GM12891 (cell line): ENCODE measurements around the gene TRIM65.
A peak's percentile ranks its signal among the peaks of the same experiment; 100 is the strongest.
"Not testable (repeated sequence)": the region's sequence is repeated elsewhere in the genome, so short reads cannot be mapped to it uniquely, and the experiment has no call there.

Source experiments
- DNase-seq: peaks from one replicate; pipeline ENCODE4 v3.0.0; 2011; ENCODE audit warnings: low spot score; ENCODE audit not compliant: insufficient read length
- FAIRE-seq: peaks from 2 replicates; lab custom pipeline; 2011; peaks lifted over from hg19 to GRCh38; lab: Jason Lieb, UNC
- PAX5 ChIP-seq: IDR thresholded peaks from 2 replicates; pipeline ENCODE4 v1.6.1; 2011; ENCODE audit warnings: low read length, moderate library complexity, mild to moderate bottlenecking; ENCODE audit not compliant: insufficient read depth, severe bottlenecking
- POLR2A ChIP-seq: IDR thresholded peaks from 2 replicates; pipeline ENCODE4 v1.6.1; 2011; ENCODE audit warnings: low read depth, low read length, control low read depth
- POLR2AphosphoS5 ChIP-seq: IDR thresholded peaks from 2 replicates; pipeline ENCODE4 v1.6.1; 2011; ENCODE audit warnings: low read depth, low read length, control low read depth
- POU2F2 ChIP-seq: IDR thresholded peaks from 2 replicates; pipeline ENCODE4 v1.6.1; 2011; ENCODE audit warnings: low read depth, mild to moderate bottlenecking, control low read depth, low read length, moderate library complexity
- SPI1 ChIP-seq: IDR thresholded peaks from 2 replicates; pipeline ENCODE4 v1.6.1; 2011; ENCODE audit warnings: low read depth, low read length, control low read depth
- TAF1 ChIP-seq: IDR thresholded peaks from 2 replicates; pipeline ENCODE4 v1.6.1; 2011; ENCODE audit warnings: low read depth, low read length, control low read depth

TRIM65 gene

DNA sequence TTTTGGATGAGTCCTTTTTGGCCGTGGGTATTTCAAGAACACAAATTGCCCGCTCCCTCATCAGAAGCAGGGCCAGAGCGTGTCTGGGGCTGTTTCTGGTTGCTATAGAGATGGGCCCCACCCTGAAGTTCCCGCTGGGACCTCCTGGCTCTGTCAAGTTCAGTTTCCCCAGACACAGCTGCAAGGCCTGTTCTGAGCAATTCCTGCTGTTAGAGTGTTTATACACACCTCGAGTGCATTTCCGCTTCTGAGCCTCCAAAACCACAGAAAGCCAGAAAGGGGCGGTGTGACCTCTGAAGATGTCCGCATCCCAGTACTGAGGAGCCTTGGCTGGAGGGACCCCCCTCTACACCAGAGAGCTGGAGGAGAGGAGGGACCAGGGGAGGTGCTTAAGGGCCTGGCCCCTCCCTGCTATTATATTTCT, 32.3 kb downstream of the TRIM65 start:
- peak; percentile 80 for DNase-seq
- TF ChIP-seq SPI1 (peak; percentile 65), POLR2AphosphoS5 (no peak), TAF1 (no peak), POU2F2 (peak; percentile 38; the same call in 1 of the 2 replicates)
- peak; percentile 90 for FAIRE-seq

DNA sequence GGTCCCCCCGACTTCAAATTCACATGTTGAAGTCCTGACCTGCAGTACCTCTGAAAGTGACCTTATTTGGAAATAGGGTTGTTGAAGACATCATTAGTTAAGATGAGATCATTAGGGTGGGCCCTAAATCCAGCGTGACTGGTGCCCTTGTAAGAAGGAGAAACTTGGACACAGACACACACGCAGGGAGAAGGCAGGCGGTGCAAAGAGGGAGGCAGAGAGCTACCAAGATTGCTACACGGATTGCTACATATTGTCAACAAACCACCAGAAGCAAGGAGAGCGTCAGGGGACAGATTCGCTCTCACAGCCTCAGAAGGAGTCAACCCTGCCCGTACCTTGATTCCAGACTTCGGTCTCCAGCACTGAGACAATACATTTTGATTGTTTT, 34.8 kb downstream of the TRIM65 start:
- FAIRE-seq (no peak), DNase-seq (no peak)
- no peak for TF ChIP-seq POLR2A
- TF ChIP-seq SPI1, result no peak
- no peak for TF ChIP-seq POU2F2

DNA sequence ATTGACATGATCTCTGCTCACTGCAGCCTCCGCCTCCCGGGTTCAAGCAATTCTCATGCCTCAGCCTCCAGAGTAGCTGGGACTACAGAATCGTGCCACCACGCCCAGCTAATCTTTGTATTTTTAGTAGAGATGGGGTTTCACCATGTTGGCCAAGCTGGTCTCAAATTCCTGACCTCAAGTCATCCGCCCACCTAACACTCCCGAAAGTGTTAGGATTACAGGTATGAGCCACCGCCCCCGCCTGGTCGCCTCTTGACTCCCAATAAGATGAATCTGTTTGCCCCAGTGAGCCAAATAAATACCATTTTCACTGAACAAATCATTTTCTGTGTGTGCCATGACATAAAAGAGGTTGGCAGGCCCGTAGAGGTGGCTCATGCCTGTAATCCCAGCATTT, 37.4 kb downstream of the TRIM65 start:
- not testable (repeated sequence) for DNase-seq, FAIRE-seq

DNA sequence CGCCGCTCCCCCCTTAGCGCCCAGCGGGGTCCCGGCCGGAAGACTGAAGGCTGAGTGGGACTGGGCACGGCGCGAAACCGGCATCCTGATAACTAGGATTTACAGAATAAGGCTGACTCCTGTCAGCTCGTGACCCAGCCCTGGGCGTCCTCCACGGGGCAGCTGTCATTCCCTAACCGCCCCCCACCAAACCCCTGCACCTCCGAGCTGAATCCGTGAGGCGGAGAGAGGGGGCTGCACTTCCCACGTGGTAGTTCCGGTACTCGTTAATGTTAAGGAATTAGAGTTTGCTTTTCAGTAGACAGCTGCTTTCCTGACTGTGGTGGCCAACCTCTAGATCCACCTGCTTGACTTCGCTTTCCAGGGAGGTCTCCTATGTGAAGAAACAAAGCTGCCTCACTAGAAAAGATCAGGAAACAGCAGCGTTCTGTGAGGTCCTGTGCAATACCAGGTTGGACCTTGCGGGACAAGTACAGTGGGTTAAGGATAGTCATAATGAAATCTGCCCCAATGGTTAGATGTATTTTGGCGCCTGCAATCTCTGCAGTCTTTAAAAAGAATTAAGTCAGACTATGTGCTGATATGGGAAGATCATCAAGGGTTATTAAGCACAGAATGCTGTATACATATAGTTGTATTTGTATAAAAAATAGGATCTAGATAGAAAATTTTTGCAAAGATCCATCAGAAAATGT, 40.5 kb downstream of the TRIM65 start:
- DNase-seq (no peak), FAIRE-seq (peak; percentile 45)
- TF ChIP-seq POLR2A (no peak), POLR2AphosphoS5 (no peak; the same call in 1 of the 2 replicates), PAX5 (no peak), POU2F2 (peak; percentile 45; the same call in 1 of the 2 replicates), TAF1 (no peak)

DNA sequence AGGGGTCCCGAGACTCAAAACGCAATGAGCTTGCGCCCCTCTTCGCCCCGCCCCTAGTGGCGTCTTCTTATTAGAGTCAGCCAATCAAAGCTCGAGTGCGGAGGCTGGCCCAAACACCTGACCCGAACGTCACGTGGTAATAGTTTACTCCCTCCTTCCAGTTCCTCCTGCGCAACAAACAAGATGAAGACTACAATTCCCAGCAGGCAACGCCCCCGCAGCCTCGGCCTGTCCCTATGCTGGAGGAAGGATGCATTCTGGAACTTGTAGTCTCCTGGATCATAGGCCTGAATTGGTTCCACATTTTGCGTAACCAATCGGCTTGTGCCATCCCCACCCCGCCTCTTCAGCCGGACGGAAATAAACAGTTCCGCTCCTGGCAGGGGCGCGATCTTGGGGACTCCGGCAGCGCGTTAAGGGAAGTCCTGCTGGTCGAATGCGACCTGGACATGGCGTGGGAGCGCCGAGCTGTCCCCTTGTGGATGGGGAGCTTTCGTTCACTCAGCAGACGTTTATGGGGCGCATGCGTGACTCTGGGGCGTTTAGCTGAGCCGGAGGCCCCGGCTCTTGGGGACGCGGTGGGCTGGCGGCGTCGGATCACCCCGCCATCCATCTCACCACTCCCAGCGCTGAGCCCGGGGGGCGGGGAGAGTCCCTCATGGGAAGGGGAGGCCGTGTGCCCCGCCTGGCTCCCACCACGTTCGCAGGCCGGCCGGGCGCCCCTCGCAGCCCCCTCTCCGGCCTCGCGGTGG, 41.3 kb downstream of the TRIM65 start, which contains the start of gene WBP2:
WBP2 (minus strand) TSS at position 26 of the 752 bp plus-strand sequence. CDS start 38 bp downstream, outside the sequence.
- TF ChIP-seq POLR2A (peak; percentile 92), SPI1 (peak; percentile 67), POLR2AphosphoS5 (peak; percentile 93), PAX5 (no peak), POU2F2 (peak; percentile 84; the same call in 1 of the 2 replicates), TAF1 (peak; percentile 62; the same call in 1 of the 2 replicates)
- DNase-seq (peak; percentile 95), FAIRE-seq (peak; percentile 95)

DNA sequence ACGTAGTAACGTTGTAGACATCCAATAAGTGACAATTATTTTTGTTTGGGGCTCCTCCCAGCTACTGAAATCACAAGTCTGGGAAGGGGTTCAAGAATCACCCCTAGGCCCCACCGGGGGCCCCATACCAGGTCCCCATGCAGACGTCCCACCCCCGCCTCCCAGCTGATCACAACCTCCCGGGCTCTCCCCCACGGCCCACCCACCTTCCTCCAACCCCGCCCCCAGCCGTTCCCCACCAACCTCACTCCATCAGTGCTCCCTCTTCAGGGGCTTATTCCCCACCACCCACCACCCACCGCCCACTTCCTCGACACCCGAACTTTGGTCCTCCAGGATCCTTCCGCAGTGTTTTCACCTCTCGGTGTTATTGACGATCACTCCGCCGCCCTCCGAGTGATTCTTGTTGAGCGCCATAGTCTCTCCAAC, 41.9 kb downstream of the TRIM65 start:
- no peak for DNase-seq
- TF ChIP-seq POLR2AphosphoS5 (no peak; the same call in 1 of the 2 replicates), PAX5 (no peak), TAF1 (peak; percentile 55)
- FAIRE-seq, result no peak

DNA sequence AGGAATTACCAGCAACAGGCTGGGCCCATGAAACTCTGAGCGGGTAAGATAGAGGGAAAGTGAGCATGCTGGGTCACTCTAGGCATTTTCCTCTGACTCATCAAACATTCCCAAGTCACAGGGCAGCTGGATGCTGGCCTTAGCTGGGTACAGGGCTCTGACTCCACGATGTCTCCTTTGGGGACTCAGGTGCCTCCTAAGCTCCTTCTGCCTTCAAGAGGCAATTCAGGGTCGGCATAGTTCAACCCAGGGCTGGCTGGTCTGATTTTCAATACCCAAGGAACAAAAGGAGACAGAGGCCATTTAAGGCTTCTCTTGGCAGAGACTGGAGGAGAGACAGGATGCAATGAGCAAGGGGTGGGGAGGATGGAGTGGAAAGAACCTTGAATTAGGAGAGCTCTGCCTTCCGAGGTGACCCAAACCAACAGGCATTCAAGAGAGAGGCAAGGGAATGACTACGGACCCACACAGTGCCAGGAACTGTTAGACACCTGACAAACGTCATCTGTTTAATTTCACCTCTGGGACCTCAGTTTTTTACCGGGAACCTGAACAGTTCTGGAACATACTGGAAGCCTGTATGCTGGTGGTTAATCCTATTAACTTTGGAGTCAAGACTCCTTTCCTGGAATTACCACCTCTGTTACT, 42.5 kb downstream of the TRIM65 start:
- FAIRE-seq (no peak), DNase-seq (no peak)
- TF ChIP-seq TAF1 (no peak), SPI1 (no peak), POLR2A (no peak)

DNA sequence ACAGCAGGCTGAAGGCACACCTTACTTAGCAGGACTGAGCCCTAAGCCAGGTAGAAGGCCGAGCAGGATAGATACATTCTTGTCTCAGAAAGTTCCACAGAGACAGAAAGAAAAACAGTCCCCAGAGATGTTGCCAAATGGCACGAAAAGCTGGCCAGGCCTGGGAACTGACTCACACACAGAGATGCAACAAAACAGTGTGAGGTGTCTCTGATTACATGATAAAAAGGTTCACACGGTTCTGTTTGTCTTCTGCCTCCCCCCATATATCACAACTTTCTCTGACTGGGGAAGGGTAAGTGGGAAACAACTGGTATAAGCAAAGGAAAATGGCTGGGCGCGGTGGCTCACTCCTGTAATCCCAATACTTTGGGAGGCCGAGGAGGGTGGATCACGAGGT, 43.3 kb downstream of the TRIM65 start:
- TF ChIP-seq POLR2A (no peak), POU2F2 (no peak), PAX5 (no peak), TAF1 (no peak), POLR2AphosphoS5 (no peak), SPI1 (no peak)
- DNase-seq (no peak), FAIRE-seq (no peak)

DNA sequence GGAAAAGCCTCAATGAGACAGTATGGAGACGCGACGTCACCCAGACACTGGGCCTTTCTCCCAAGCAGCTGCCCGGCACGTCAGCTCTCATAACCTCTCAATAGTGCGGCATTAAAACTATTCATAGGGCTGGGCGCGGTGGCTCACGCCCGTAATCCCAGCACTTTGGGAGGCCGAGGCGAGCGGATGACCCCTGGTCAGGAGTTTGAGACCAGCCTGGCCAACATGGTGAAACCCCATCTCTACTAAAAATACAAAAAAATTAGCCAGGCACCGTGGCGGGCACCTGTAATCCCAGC, 45.1 kb downstream of the TRIM65 start:
- FAIRE-seq, DNase-seq: not testable (repeated sequence)

DNA sequence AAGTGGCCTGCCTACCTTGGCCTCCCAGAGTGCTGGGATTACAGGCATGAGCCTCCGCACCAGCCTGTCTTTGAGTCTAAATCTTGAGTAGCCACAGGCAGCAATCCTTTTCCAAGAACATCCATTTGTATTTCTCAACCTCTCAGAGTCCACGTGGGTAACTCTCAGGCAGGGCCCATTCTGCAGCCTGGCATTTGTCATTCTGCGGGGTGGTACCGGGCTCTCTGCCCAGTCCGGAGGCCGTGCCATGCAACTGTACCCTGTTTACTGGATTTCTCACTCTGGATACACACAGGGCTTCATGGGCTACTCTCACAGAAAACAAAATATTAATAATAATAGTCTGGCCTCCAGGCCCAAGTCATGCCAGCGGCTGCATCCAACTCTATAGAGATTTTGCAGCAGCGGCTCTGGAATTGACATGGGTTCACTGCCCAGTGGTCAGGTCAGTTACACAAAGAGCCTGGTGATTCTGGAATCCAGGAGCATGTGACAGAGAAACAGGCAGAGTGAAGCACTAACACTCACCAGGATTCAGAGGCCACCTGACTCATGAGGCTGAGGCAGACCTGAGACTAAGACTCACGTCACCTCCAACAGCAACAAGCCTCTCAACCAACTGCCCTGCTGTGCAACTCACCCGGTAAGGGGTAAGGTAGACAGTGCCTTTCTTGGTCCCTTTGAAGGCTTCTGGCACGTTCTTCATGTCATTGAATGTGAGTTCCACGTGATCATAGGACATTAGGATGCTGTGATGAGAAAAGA, 45.6 kb downstream of the TRIM65 start:
- DNase-seq, result no peak
- no peak for FAIRE-seq
- TF ChIP-seq SPI1 (no peak), PAX5 (no peak), POLR2A (no peak)
